ENCODE measurements around the gene STT3B. TPM values are rescaled to one million over a fixed set of nuclear protein-coding genes. Genes with fewer than 3 reads are reported as not detected.

The STT3B gene
- polyA plus RNA-seq, 1 donor (not counting 4 experiments of a cell fraction or from before 2014, with no cell fraction given): 129 TPM

GRCh38 chr3:31485196-31485595 lies 47.5 kb upstream of the STT3B start:
- no peaks in the 10 kb centered on the region for H3K9me1 ChIP-seq (ENCODE audit: control insufficient read depth, extremely low read depth, insufficient read depth, low read length)
- no peak overlapping the region for H3K27ac ChIP-seq (ENCODE audit: control insufficient read depth, insufficient read depth, low read length)
- no peak overlapping the region for H2AFZ ChIP-seq (ENCODE audit: control insufficient read depth, low read length)
- H3K4me3 ChIP-seq (ENCODE audit: control insufficient read depth in 2 of 3, extremely low read depth in 1 of 3, insufficient read depth in 2 of 3, low read depth in 1 of 3, low read length in 3 of 3): no peak overlapping the region
- dilution Hi-C loops (cut with MboI; ENCODE audit: extremely low pct_ligation_motif_present, low sequenced_read_pairs): no loop called here
- H3K4me1 ChIP-seq (ENCODE audit: control insufficient read depth, extremely low read depth, insufficient read depth, low read length): no peaks in the 10 kb centered on the region
- no peaks in the 10 kb centered on the region for H4K20me1 ChIP-seq (ENCODE audit: control insufficient read depth, extremely low read depth, insufficient read depth, low read length)
- no peaks in the 10 kb centered on the region for H3K36me3 ChIP-seq (ENCODE audit: control insufficient read depth in 2 of 2, extremely low read depth in 1 of 2, insufficient read depth in 2 of 2, low read length in 2 of 2)
- H3K9ac ChIP-seq (ENCODE audit: control insufficient read depth, extremely low read depth, insufficient read depth, low read length): no peak overlapping the region
- no peak overlapping the region for H3K4me2 ChIP-seq (ENCODE audit: control insufficient read depth, extremely low read depth, insufficient read depth, low read depth, low read length)
- H3K27me3 ChIP-seq (ENCODE audit: control insufficient read depth, extremely low read depth, insufficient read depth, low read length): peaks cover 8% of the 10 kb centered on the region
- TF ChIP-seq EZH2 (IDR thresholded peaks at IDR 0.05; ENCODE audit: low read length) (no peak), CTCF (optimal IDR thresholded peaks at IDR 0.05 in 1 of 3, IDR thresholded peaks at IDR 0.05 in 1 of 3, conservative IDR thresholded peaks at IDR 0.05 in 1 of 3; ENCODE audit: extremely low read depth in 1 of 3, insufficient read depth in 2 of 3, low read length in 3 of 3) (no peak)
- DNase-seq (ENCODE audit: low read depth, low spot score) (no peak), FAIRE-seq (no peak)
- no peaks in the 10 kb centered on the region for H3K79me2 ChIP-seq (ENCODE audit: control insufficient read depth, insufficient read depth, low read length)
- H3K9me3 ChIP-seq (ENCODE audit: control insufficient read depth, low read depth, low read length): no peaks in the 10 kb centered on the region

GRCh38 chr3:31486865-31487533 lies 45.7 kb upstream of the STT3B start:
- Histone ChIP-seq H2AFZ (ENCODE audit: control insufficient read depth, low read length) (no peak overlapping the region), H3K9ac (ENCODE audit: control insufficient read depth, extremely low read depth, insufficient read depth, low read length) (no peak overlapping the region), H4K20me1 (ENCODE audit: control insufficient read depth, extremely low read depth, insufficient read depth, low read length) (no peaks in the 10 kb centered on the region), H3K9me1 (ENCODE audit: control insufficient read depth, extremely low read depth, insufficient read depth, low read length) (no peaks in the 10 kb centered on the region), H3K4me1 (ENCODE audit: control insufficient read depth, extremely low read depth, insufficient read depth, low read length) (no peaks in the 10 kb centered on the region), H3K4me2 (ENCODE audit: control insufficient read depth, extremely low read depth, insufficient read depth, low read depth, low read length) (no peak overlapping the region), H3K27ac (ENCODE audit: control insufficient read depth, insufficient read depth, low read length) (no peak overlapping the region), H3K36me3 (ENCODE audit: control insufficient read depth in 2 of 2, extremely low read depth in 1 of 2, insufficient read depth in 2 of 2, low read length in 2 of 2) (no peaks in the 10 kb centered on the region), H3K4me3 (ENCODE audit: control insufficient read depth in 2 of 3, extremely low read depth in 1 of 3, insufficient read depth in 2 of 3, low read depth in 1 of 3, low read length in 3 of 3) (no peak overlapping the region), H3K27me3 (ENCODE audit: control insufficient read depth, extremely low read depth, insufficient read depth, low read length) (peaks cover 5% of the 10 kb centered on the region), H3K9me3 (ENCODE audit: control insufficient read depth, low read depth, low read length) (peaks cover 4% of the 10 kb centered on the region), H3K79me2 (ENCODE audit: control insufficient read depth, insufficient read depth, low read length) (no peaks in the 10 kb centered on the region)
- FAIRE-seq (no peak), DNase-seq (ENCODE audit: low read depth, low spot score) (no peak)
- dilution Hi-C loops (cut with MboI; ENCODE audit: extremely low pct_ligation_motif_present, low sequenced_read_pairs): no loop called here
- TF ChIP-seq CTCF (optimal IDR thresholded peaks at IDR 0.05 in 1 of 3, IDR thresholded peaks at IDR 0.05 in 1 of 3, conservative IDR thresholded peaks at IDR 0.05 in 1 of 3; ENCODE audit: extremely low read depth in 1 of 3, insufficient read depth in 2 of 3, low read length in 3 of 3): no peak
- no peak for TF ChIP-seq EZH2 (IDR thresholded peaks at IDR 0.05; ENCODE audit: low read length)

Data from keratinocyte (primary cell).